ENCODE results near the gene RTL10.

DNA sequence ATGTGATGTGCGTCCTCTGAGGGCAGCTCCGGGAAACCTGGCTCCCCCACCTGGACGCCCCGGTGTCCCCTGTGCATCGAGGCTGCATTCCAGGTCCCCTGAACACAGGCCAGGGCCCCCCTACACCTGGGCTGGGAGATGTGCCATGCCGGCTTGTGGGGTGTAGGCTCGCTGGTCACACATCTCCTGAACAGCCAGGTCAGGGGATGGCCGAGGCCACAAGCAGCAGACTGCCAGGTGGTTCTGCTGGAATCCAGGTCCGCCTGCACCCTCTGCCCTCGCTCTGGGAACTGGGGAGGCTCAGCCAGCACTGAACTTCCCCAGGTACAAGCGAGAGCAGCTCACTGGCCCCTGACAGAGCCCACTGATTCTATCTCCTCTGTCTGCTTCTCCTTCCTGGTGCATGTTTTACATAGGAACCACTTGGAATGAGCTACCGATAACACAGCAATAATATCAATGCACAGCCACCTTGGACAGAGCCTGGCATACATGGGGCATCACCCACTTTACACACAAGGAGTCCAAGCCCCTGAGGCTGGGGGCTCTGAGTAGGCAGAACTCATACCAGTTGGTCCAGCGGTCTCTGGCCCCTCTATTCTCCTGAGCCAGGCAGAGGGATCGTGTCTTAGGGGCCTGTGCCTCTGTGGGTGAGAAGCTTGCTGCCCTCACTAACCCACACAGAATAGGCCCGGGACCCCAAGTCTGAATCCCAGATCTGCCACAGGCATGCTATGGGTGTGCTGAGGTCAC is 47.3 kb downstream of the RTL10 start:
- TF ChIP-seq, protein P1, sequence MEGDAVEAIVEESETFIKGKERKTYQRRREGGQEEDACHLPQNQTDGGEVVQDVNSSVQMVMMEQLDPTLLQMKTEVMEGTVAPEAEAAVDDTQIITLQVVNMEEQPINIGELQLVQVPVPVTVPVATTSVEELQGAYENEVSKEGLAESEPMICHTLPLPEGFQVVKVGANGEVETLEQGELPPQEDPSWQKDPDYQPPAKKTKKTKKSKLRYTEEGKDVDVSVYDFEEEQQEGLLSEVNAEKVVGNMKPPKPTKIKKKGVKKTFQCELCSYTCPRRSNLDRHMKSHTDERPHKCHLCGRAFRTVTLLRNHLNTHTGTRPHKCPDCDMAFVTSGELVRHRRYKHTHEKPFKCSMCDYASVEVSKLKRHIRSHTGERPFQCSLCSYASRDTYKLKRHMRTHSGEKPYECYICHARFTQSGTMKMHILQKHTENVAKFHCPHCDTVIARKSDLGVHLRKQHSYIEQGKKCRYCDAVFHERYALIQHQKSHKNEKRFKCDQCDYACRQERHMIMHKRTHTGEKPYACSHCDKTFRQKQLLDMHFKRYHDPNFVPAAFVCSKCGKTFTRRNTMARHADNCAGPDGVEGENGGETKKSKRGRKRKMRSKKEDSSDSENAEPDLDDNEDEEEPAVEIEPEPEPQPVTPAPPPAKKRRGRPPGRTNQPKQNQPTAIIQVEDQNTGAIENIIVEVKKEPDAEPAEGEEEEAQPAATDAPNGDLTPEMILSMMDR (IDR thresholded peaks at IDR 0.05) = no peak
- TF ChIP-seq POLR2A (IDR thresholded peaks at IDR 0.05) = no peak
